Activated CD8-positive, alpha-beta T cell treated with anti-CD3 and anti-CD28 coated beads for 36 hours (primary cell): ENCODE results near the gene ANXA3. TPM values are rescaled to one million over a fixed set of nuclear protein-coding genes. Genes with fewer than 3 reads are reported as not detected.

ENCODE experiments used
- ATAC-seq: fragments of 200-7000 bp; cut with Tn5 transposase; one replicate; pipeline ENCODE4 v1.10.0; 2021; ENCODE audit warnings: mild to moderate bottlenecking, moderate library complexity
- CTCF ChIA-PET: fragments of 350-600 bp; sonication (Branson Sonifier 250); formaldehyde crosslinking; loops from one replicate; lab custom pipeline; 2021; ENCODE audit warnings: antibody characterized with exemption; lab: Charles Lee
- POLR2A ChIA-PET: fragments of 350-600 bp; sonication (Branson Sonifier 250); formaldehyde crosslinking; loops from one replicate; lab custom pipeline; 2021; ENCODE audit warnings: antibody characterized with exemption; lab: Charles Lee
- DNase-seq: peaks from one replicate; pipeline ENCODE4 v3.0.0-alpha.2; 2020
- H3K27ac Mint-ChIP-seq: one replicate; pipeline ENCODE4 v1.8.0; 2021; ENCODE audit warnings: mild to moderate bottlenecking, mixed read lengths
- H3K27me3 Mint-ChIP-seq: one replicate; pipeline ENCODE4 v1.8.0; 2021; ENCODE audit warnings: mixed read lengths
- H3K36me3 Mint-ChIP-seq: one replicate; pipeline ENCODE4 v1.8.0; 2021; ENCODE audit warnings: low read depth, mixed read lengths
- H3K4me1 Mint-ChIP-seq: one replicate; pipeline ENCODE4 v1.8.0; 2021; ENCODE audit warnings: low read depth, mixed read lengths
- H3K4me3 Mint-ChIP-seq: one replicate; pipeline ENCODE4 v1.8.0; 2021; ENCODE audit warnings: mild to moderate bottlenecking, moderate library complexity, mixed read lengths
- H3K9me3 Mint-ChIP-seq: one replicate; pipeline ENCODE4 v1.8.0; 2021; ENCODE audit warnings: mixed read lengths
- intact Hi-C: fragments of 100-400 bp; cut with micrococcal nuclease; formaldehyde crosslinking; loops from one replicate; pipeline ENCODE4 v1.10.0; 2022
- total RNA-seq, 2 experiments: library from RNA; stranded (reverse); gene quantifications; one replicate each; pipeline ENCODE4 v1.2.3, GENCODE V29; 2021
- TF ChIP-seq, protein P1 (sequence below): fragments of 200-600 bp; IDR thresholded peaks from one replicate; pipeline ENCODE4 v1.8.0; 2022; ENCODE audit warnings: antibody characterized with exemption, mild to moderate bottlenecking

ANXA3 gene
- total RNA-seq, 2 experiments from 2014 or later: 0.63 to 0.90 TPM

DNA sequence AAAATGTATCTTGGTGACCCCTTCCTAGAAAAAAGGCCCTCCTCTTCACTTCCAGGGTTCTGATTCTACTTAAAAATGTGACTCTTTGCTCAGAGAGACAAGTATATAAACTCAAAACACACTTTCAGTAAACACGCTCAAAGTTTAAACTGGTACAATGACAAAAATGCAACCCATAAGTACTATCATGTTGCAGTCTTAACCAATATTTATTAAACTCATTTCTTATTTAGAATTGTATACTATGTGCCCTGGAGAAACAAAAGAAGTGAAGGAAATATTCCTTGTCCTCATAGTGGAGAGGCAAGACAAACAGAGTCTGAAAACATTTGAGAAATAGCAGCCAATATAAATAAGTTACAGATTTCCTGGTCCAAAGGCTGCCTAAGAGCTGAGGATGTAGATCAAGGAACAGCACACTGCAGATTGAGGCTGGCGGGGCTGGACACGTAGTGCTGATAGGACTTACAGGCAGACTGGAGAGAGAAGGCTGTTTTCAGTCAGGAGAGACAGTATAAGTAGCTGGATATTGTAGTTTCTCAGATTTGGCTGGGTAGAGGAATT lies 39.1 kb upstream of the ANXA3 start:
- no peaks in the 10 kb centered on the region for H3K4me1 Mint-ChIP-seq
- H3K9me3 Mint-ChIP-seq: no peaks in the 10 kb centered on the region
- H3K36me3 Mint-ChIP-seq: no peaks in the 10 kb centered on the region
- CTCF ChIA-PET: no interaction called here
- DNase-seq: no peak
- TF ChIP-seq, protein P1, sequence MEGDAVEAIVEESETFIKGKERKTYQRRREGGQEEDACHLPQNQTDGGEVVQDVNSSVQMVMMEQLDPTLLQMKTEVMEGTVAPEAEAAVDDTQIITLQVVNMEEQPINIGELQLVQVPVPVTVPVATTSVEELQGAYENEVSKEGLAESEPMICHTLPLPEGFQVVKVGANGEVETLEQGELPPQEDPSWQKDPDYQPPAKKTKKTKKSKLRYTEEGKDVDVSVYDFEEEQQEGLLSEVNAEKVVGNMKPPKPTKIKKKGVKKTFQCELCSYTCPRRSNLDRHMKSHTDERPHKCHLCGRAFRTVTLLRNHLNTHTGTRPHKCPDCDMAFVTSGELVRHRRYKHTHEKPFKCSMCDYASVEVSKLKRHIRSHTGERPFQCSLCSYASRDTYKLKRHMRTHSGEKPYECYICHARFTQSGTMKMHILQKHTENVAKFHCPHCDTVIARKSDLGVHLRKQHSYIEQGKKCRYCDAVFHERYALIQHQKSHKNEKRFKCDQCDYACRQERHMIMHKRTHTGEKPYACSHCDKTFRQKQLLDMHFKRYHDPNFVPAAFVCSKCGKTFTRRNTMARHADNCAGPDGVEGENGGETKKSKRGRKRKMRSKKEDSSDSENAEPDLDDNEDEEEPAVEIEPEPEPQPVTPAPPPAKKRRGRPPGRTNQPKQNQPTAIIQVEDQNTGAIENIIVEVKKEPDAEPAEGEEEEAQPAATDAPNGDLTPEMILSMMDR: no peak
- no peaks in the 10 kb centered on the region for H3K27me3 Mint-ChIP-seq
- ATAC-seq: no peak
- POLR2A ChIA-PET: no interaction called here
- intact Hi-C loops: no loop called here
- no peak overlapping the region for H3K4me3 Mint-ChIP-seq
- no peak overlapping the region for H3K27ac Mint-ChIP-seq

DNA sequence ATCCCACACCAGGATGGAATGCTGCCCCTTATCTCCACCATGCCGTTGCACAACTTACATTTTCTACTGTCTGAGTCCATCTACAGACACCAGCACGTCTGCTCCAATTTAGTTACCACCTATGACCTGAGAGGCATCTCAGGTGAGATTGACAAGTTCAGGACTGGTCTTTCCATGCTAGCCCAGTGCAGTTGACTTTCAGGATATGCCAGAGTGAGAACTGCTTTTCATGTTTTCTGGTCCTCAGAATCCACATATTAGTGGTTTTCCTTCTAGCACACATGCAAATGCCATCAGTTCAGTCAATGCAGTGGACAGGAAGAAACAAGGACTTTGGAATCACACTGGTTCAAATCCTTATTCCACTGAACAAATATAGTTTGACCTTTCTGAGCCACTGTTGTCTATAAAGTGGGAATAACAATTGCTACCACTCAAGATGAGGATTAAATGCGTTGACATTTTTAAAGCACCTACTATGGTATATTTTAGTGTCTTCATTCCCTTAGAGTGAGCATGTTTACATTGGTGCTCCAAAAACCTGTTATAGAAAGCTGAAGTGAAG lies 38.1 kb upstream of the ANXA3 start:
- POLR2A ChIA-PET: no interaction called here
- H3K4me3 Mint-ChIP-seq: no peak overlapping the region
- no peaks in the 10 kb centered on the region for H3K4me1 Mint-ChIP-seq
- ATAC-seq: no peak
- no peaks in the 10 kb centered on the region for H3K27me3 Mint-ChIP-seq
- H3K9me3 Mint-ChIP-seq: no peaks in the 10 kb centered on the region
- CTCF ChIA-PET: no interaction called here
- TF ChIP-seq, protein P1: no peak
- intact Hi-C loops: no loop called here
- DNase-seq: no peak
- H3K36me3 Mint-ChIP-seq: no peaks in the 10 kb centered on the region
- no peak overlapping the region for H3K27ac Mint-ChIP-seq

DNA sequence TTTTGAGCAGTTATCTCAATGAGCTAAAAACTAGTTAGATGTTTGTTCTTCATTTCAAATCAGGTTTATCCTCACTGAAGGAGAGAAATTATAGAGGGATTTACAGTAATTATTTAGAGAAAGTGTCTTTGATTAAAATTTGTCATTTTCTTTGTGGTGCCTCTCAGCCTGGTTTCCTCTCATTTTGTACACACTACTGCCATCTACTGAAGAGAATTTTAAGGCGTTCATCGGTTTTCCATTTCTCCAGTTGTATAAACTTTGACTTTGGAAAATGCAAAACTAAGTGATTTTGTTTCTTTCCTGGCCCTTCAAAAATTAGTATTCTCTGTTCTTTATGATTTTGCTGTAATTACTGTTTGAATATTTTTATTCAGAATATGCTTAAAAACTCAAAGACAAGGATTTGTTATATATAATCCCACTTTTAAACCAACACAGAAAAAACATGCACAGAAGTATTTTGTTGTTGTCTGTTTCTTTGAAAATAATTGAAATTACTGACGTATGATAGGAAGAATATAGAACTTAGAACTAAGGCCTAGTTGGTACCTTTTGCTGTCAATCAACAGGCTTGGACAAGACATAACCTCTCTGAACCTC lies 34.4 kb upstream of the ANXA3 start:
- Mint-ChIP-seq H3K27me3 (no peaks in the 10 kb centered on the region), H3K4me1 (no peaks in the 10 kb centered on the region), H3K4me3 (no peak overlapping the region), H3K27ac (no peak overlapping the region), H3K36me3 (no peaks in the 10 kb centered on the region), H3K9me3 (no peaks in the 10 kb centered on the region)
- TF ChIP-seq, protein P1: peak; percentile 65
- ATAC-seq: no peak
- intact Hi-C loops: loop anchor here (5.0 kb wide), 1 partner anchor 560 kb away; no protein-coding TSS in a partner anchor
- ChIA-PET POLR2A (no interaction called here), CTCF (interaction anchor here (1.4 to 1.6 kb wide), 2 partner anchors 542 to 916 kb away, joined by 3 read pairs; no protein-coding TSS in a partner anchor)
- DNase-seq: no peak

DNA sequence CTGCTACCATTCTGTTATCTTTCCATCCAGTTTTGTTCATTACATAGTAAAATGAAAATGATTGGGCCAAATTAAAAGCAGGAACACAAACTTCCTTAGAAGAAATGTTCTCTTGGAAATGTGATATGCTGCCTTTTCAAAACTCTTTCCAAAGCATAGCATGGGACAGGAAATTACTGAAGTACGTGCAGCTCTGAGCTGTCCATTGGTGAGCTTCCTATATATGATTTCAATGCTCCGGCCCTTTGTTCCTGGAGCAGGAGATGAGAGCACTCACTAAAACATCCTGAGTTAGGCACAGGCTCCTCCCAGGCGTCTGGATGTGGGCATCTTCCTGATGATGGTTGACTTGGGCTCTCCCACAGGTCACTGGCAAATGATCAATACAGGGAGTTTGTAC lies 33.0 kb upstream of the ANXA3 start:
- TF ChIP-seq, protein P1: no peak
- DNase-seq: no peak
- Mint-ChIP-seq H3K9me3 (no peaks in the 10 kb centered on the region), H3K4me3 (no peak overlapping the region), H3K4me1 (no peaks in the 10 kb centered on the region), H3K36me3 (no peaks in the 10 kb centered on the region), H3K27me3 (no peaks in the 10 kb centered on the region), H3K27ac (no peak overlapping the region)
- ChIA-PET POLR2A (no interaction called here), CTCF (interaction anchor here (1.1 kb wide), 1 partner anchor 22 kb away, joined by 3 read pairs; no protein-coding TSS in a partner anchor)
- ATAC-seq: no peak
- intact Hi-C loops: loop anchor here (5.0 kb wide), 1 partner anchor 561 kb away; no protein-coding TSS in a partner anchor

DNA sequence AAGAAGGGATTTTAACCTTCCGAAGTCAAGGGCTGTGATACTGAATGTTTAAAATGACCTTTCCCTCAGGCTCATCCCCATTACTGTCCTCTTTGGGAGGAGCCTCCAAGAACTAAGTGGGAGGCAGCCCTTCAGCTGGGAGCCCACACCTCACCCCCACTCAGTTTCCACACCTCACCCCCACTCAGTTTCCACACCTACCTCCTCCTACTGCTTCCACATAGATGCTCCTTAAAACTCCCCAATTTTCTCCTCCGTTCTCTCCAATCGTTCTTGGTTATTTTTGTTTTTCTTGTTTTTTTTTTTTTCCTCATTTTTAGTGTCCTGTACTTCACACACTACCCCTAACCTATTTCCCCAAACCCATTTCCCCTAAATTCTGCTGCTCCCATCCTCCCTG lies 31.6 kb upstream of the ANXA3 start:
- no peaks in the 10 kb centered on the region for H3K4me1 Mint-ChIP-seq
- POLR2A ChIA-PET: no interaction called here
- no peak overlapping the region for H3K4me3 Mint-ChIP-seq
- ATAC-seq: no peak
- H3K36me3 Mint-ChIP-seq: no peaks in the 10 kb centered on the region
- no peak for DNase-seq
- no peak overlapping the region for H3K27ac Mint-ChIP-seq
- CTCF ChIA-PET: no interaction called here
- no peaks in the 10 kb centered on the region for H3K9me3 Mint-ChIP-seq
- no peaks in the 10 kb centered on the region for H3K27me3 Mint-ChIP-seq
- TF ChIP-seq, protein P1: no peak
- intact Hi-C loops: loop anchor here (5.0 kb wide), 1 partner anchor 563 kb away; no protein-coding TSS in a partner anchor
